ENCODE data around the gene KRT83.

DNA sequence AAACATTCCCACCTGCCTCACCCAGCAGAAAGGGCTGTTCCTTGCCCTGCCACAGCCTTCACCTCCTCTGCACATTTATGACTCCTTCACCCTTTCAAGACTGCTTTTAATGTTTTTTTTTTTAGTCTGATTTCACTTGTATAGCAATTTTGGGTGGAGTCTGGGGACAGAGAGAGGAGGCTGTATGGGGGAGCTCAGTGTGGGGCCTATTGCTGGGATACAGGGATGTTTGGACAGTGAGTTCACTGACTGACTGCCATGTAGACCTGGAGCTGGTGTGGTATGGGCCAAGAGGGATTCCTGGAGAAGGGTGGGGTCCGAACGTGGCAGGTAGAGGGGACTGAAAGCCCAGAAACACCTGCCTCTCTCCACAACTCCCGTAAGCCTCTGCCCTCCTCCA lies 48.0 kb upstream of the KRT83 start:
- TF ChIP-seq POLR2A (IDR thresholded peaks at IDR 0.05; ENCODE audit: low read depth, low read length), result no peak
- no peak for TF ChIP-seq POLR2AphosphoS5 (IDR thresholded peaks at IDR 0.05; ENCODE audit: low read depth, low read length)
